C4-2B (cell line): Measurements from ENCODE around the gene TFDP2.
"Not testable (repeated sequence)": the region's sequence is repeated elsewhere in the genome, so short reads cannot be mapped to it uniquely, and the experiment has no call there.

ENCODE experiments used
- H3K27ac ChIP-seq: fragments of 450-650 bp; 2 replicates; pipeline ENCODE4 v1.5.1; 2017
- ZFX ChIP-seq: fragments of 450-650 bp; IDR thresholded peaks from 2 replicates; pipeline ENCODE4 v1.6.1; 2017
- TF ChIP-seq, protein P1 (sequence below): fragments of 450-650 bp; conservative IDR thresholded peaks from 2 replicates; pipeline ENCODE4 v1.5.1; 2017; ENCODE audit warnings: mild to moderate bottlenecking

The TFDP2 gene

GRCh38 chr3:141928631-141929270 lies 220.6 kb downstream of the TFDP2 start:
- no peak for TF ChIP-seq ZFX
- TF ChIP-seq, protein P1, sequence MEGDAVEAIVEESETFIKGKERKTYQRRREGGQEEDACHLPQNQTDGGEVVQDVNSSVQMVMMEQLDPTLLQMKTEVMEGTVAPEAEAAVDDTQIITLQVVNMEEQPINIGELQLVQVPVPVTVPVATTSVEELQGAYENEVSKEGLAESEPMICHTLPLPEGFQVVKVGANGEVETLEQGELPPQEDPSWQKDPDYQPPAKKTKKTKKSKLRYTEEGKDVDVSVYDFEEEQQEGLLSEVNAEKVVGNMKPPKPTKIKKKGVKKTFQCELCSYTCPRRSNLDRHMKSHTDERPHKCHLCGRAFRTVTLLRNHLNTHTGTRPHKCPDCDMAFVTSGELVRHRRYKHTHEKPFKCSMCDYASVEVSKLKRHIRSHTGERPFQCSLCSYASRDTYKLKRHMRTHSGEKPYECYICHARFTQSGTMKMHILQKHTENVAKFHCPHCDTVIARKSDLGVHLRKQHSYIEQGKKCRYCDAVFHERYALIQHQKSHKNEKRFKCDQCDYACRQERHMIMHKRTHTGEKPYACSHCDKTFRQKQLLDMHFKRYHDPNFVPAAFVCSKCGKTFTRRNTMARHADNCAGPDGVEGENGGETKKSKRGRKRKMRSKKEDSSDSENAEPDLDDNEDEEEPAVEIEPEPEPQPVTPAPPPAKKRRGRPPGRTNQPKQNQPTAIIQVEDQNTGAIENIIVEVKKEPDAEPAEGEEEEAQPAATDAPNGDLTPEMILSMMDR: no peak
- no peak overlapping the region for H3K27ac ChIP-seq

- no peak overlapping the region for H3K27ac ChIP-seq
- TF ChIP-seq, protein P1: no peak
- TF ChIP-seq ZFX: no peak
Measured at GRCh38 chr3:141926929-141927328, 222.4 kb downstream of the TFDP2 start.

DNA sequence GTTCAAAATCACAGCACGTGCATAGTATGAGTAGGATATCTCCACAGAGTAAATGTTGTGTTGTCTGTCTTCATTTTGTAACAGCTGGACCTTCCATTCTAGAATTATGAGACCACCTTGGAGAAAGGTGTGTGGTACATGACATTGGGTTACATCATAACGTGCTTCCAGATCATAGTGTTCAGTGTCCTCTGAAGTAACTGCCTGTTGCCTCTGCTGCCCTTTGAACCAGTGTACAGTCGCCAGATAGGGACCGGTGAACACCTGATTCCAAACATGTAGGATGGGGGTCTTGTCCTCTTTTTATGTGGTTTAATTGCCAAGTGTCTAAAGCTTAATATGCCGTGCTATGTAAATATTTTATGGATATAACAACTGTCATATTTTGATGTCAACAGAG lies 223.7 kb downstream of the TFDP2 start:
- H3K27ac ChIP-seq: not testable (repeated sequence)

DNA sequence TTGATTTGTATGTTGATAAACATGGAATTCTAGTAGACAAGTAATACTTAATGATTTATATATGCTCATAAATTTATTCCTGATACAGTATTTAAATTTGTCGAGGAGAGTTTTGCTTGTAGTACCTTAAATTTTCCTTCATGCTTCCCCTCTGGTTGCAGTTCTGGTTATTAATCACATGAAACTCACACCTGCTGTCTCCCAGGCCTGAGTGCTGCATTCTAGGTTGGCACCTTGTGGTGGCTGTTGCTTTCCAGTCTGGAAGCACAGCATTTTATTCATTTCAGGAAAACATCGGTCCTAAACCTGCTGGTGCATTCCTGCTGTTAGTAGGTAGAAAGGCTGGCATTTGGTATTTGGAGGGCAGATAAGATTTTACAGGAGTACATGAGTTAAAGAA lies 228.0 kb downstream of the TFDP2 start:
- no peak overlapping the region for H3K27ac ChIP-seq
- TF ChIP-seq, protein P1: no peak
- no peak for TF ChIP-seq ZFX

DNA sequence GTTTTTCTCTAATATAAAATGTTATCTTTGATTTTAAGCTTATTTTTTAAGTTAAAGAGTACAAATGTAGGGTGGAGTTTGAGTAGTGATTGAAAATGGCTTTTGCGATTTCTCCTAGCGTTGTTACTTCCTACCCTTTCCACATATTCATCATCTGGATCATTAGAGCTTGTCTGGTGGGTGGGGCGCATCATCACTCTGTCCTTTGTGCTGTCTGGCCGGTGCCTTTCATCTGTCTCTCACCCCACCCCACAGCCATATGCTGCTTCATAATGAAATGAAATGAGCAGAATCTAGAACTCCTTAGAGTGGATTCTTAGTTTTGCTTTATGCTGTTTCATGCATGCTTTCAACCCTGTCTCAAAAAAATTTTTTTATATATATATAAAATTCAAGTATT lies 228.6 kb downstream of the TFDP2 start:
- H3K27ac ChIP-seq: no peak overlapping the region
- TF ChIP-seq ZFX: no peak
- TF ChIP-seq, protein P1: no peak

GRCh38 chr3:141915766-141916165 lies 233.6 kb downstream of the TFDP2 start:
- TF ChIP-seq, protein P1: no peak
- TF ChIP-seq ZFX: no peak
- H3K27ac ChIP-seq: no peak overlapping the region

DNA sequence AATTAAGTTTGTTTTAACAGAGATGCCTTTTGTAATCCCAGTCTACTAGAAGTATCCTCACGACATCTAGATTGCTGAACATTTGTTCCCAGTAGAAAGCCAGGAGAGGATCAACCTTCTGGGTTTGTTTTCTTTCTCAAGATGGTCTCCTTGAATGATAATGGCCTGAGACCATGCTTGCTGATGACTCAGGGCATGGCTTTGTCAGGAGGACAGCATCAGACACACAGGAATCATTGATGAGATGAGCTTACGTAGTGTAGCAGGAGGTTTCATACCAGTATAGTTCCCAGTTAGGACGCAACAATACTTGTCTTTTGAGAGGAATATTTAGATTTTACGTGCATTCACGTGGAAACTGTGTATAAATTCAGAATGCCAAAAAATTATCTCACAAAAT lies 234.3 kb downstream of the TFDP2 start:
- TF ChIP-seq ZFX: no peak
- TF ChIP-seq, protein P1: no peak
- no peak overlapping the region for H3K27ac ChIP-seq

DNA sequence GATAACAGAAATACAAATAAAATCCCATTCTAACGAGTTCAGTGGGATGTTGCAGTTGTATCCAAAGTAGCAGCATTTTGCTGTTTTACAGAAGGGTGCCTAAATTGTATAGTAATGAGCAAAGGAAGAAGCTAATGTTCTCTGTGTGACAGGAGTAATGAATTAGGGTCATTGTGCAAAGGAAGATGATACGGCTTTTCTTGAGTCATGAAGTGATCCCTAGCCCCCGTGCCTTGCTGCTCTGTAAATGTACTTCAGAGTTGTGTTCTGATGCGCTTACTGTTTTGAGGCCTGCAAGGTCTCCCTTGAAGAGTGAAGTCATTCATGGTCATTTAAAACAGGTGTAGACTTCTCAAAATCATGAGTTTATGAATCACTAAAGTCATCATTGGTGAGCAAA lies 235.0 kb downstream of the TFDP2 start:
- no peak for TF ChIP-seq ZFX
- TF ChIP-seq, protein P1: no peak
- H3K27ac ChIP-seq: no peak overlapping the region
